A549 (cell line): ENCODE results near the gene RIPPLY1. TPM values are rescaled to one million over a fixed set of nuclear protein-coding genes. Genes with fewer than 3 reads are reported as not detected.

Experiments used
- ATAC-seq, 2 experiments: fragments of 200-7000 bp in 1 of 2; fragments of >200 bp in 1 of 2; cut with Nextera tagmentation in 1 of 2; cut with Tn5 transposase in 1 of 2; 3 replicates each; pipeline versions ENCODE4 v1.8.0 to v1.9.1; 2018 to 2020; ENCODE audit warnings: mild to moderate bottlenecking in 1 of 2, moderate library complexity in 1 of 2
- CTCF ChIA-PET: fragments of 300-600 bp; sonication (Branson Sonifier 250); formaldehyde crosslinking; extraction: SDS; loops from one replicate; lab custom pipeline; 2021; ENCODE audit warnings: antibody characterized with exemption, inconsistent platforms; lab: Yijun Ruan, JAX
- POLR2A ChIA-PET: fragments of 350-600 bp; formaldehyde crosslinking; extraction: SDS; loops from one replicate; lab custom pipeline; 2021; ENCODE audit warnings: antibody characterized with exemption, inconsistent platforms; lab: Yijun Ruan, JAX
- DNase-seq, 2 experiments: peaks; one replicate each; pipeline versions ENCODE4 v3.0.0 to v3.0.0-alpha.2; 2011 to 2016; ENCODE audit warnings: low read depth in 1 of 2, low spot score in 1 of 2
- FAIRE-seq: peaks from 2 replicates; lab custom pipeline; 2011; peaks lifted over from hg19 to GRCh38; lab: Jason Lieb, UNC
- H3K27ac ChIP-seq, 2 experiments: fragments of >200 bp; sonication (Bioruptor Twin); formaldehyde crosslinking; 3 replicates each; pipeline ENCODE4 v1.5.1; 2016 to 2017
- H3K4me1 ChIP-seq: fragments of >200 bp; sonication (Bioruptor Twin); formaldehyde crosslinking; 3 replicates; pipeline ENCODE4 v1.6.1; 2016
- H3K4me2 ChIP-seq: fragments of >200 bp; sonication (Bioruptor Twin); formaldehyde crosslinking; 3 replicates; pipeline ENCODE4 v1.6.1; 2016
- H3K4me3 ChIP-seq: fragments of >200 bp; sonication (Bioruptor Twin); formaldehyde crosslinking; 3 replicates; pipeline ENCODE4 v1.5.1; 2016
- H3K9me3 ChIP-seq: fragments of >200 bp; sonication (Bioruptor Twin); formaldehyde crosslinking; 3 replicates; pipeline ENCODE4 v1.6.1; 2016
- CEBPB ChIP-seq, 2 experiments: fragments of >200 bp in 1 of 2; sonication (Bioruptor Twin) in 1 of 2; formaldehyde crosslinking in 1 of 2; IDR thresholded peaks; 2 replicates each; pipeline ENCODE4 v1.6.1; 2012 to 2016
- EHMT2 ChIP-seq: fragments of 200-600 bp; sonication (generic); IDR thresholded peaks from 2 replicates; pipeline ENCODE4 v1.6.1; 2016; ENCODE audit warnings: antibody characterized with exemption, low read depth, mild to moderate bottlenecking, moderate library complexity
- EP300 ChIP-seq, 2 experiments: fragments of >200 bp; sonication (Bioruptor Twin); formaldehyde crosslinking; IDR thresholded peaks; 2 replicates in 1 of 2; 3 replicates in 1 of 2; pipeline ENCODE4 v1.6.1; 2016 to 2017
- FOSB ChIP-seq: fragments of 250-450 bp; sonication (Bioruptor Pico); IDR thresholded peaks from 2 replicates; pipeline ENCODE4 v1.5.0; 2020; ENCODE audit warnings: mild to moderate bottlenecking, moderate library complexity
- FOXS1 ChIP-seq: fragments of 250-450 bp; sonication (Bioruptor Pico); IDR thresholded peaks from 2 replicates; pipeline ENCODE4 v1.5.0; 2020; ENCODE audit warnings: mild to moderate bottlenecking, moderate library complexity
- GATA3 ChIP-seq: IDR thresholded peaks from 2 replicates; pipeline ENCODE4 v1.6.1; 2012; ENCODE audit warnings: borderline replicate concordance
- JUN ChIP-seq, 2 experiments: fragments of >200 bp; sonication (Bioruptor Twin); formaldehyde crosslinking; IDR thresholded peaks; 2 replicates in 1 of 2; 3 replicates in 1 of 2; pipeline ENCODE4 v1.6.1; 2016 to 2017
- JUNB ChIP-seq: fragments of >200 bp; sonication (Bioruptor Twin); formaldehyde crosslinking; IDR thresholded peaks from 2 replicates; pipeline ENCODE4 v1.6.1; 2016
- KDM5A ChIP-seq: fragments of 200-600 bp; sonication (generic); IDR thresholded peaks from 2 replicates; pipeline ENCODE4 v1.6.1; 2016; ENCODE audit warnings: antibody characterized with exemption, mild to moderate bottlenecking
- PHF8 ChIP-seq: fragments of 200-600 bp; sonication (generic); IDR thresholded peaks from 2 replicates; pipeline ENCODE4 v1.6.1; 2016; ENCODE audit warnings: low read depth, mild to moderate bottlenecking, antibody characterized with exemption, moderate library complexity, borderline replicate concordance
- RAD21 ChIP-seq, 2 experiments: fragments of >200 bp in 1 of 2; sonication (Bioruptor Twin) in 1 of 2; formaldehyde crosslinking in 1 of 2; IDR thresholded peaks in 1 of 2; conservative IDR thresholded peaks in 1 of 2; 2 replicates in 1 of 2; 3 replicates in 1 of 2; pipeline ENCODE4 v1.6.1; 2012 to 2018; ENCODE audit warnings: inconsistent platforms in 1 of 2
- SMC3 ChIP-seq: fragments of >200 bp; sonication (Bioruptor Twin); formaldehyde crosslinking; IDR thresholded peaks from 3 replicates; pipeline ENCODE4 v1.6.1; 2018; ENCODE audit warnings: inconsistent platforms
- TFCP2L1 ChIP-seq: fragments of 250-450 bp; sonication (Bioruptor Pico); IDR thresholded peaks from 2 replicates; pipeline ENCODE4 v1.5.0; 2021; ENCODE audit warnings: mild to moderate bottlenecking
- WGBS: methylation state at CpG from one replicate; pipeline ENCODE4 v1.1.6; 2017; ENCODE audit errors: missing lambda C conversion rate; 5-methylcytosine and 5-hydroxymethylcytosine counted together
- polyA plus RNA-seq, 4 experiments: library from polyadenylated mRNA; depleted of rRNA in 3 of 4; stranded (reverse); fragments of >200 nt; fragmentation: RNase III in 1 of 4; extraction: RNeasy Plus Mini Kit Qiagen cat#74134 plus additional on column Dnase treatment in 1 of 4; gene quantifications; 2 replicates in 3 of 4; 3 replicates in 1 of 4; pipeline ENCODE4 v1.2.3, GENCODE V29; 2011 to 2017
- TF ChIP-seq, protein P1 (sequence below): fragments of >200 bp; sonication (Bioruptor Twin); formaldehyde crosslinking; IDR thresholded peaks from 3 replicates; pipeline ENCODE4 v1.6.1; 2016
- TF ChIP-seq, protein P2 (sequence below): fragments of >200 bp; sonication (Bioruptor Twin); formaldehyde crosslinking; IDR thresholded peaks from 2 replicates; pipeline ENCODE4 v1.6.1; 2016
- TF ChIP-seq, protein P3 (sequence below): fragments of 150-350 bp; IDR thresholded peaks from 2 replicates; pipeline ENCODE4 v1.6.1; 2014; ENCODE audit warnings: low read depth, mild to moderate bottlenecking, low read length

RIPPLY1 gene
- polyA plus RNA-seq, 2 of the 4 experiments (the other 2 are of a cell fraction): 0.14 to 0.17 TPM

DNA sequence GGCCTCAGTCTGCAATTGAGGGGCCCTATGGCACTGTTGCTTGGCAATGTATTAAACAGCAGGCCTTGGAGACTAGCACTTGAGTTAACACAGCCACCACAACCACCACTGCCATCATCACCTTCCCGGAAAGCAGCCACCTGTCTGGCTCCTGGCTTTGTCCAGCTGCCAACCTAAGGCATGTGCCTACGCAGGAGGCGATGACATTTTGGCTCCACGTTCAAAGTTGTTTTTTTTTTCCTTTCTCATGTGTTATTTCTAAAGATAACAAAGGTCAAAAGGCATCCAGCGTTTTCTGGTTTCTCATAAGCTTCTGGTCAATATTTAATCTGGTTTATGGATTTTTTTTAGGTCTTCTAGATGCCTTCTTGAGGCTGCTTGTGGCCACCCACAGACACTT is 24.6 kb upstream of the RIPPLY1 start:
- WGBS: 17% methylated on average over 5 of the region's 5 CpGs
- Histone ChIP-seq H3K27ac (peak overlapping the region; percentile 92 to 99), H3K4me1 (peaks cover 67% of the 10 kb centered on the region), H3K4me2 (peak overlapping the region; percentile 50), H3K4me3 (no peak overlapping the region), H3K9me3 (no peaks in the 10 kb centered on the region; the same call in 2 of the 3 replicates)
- DNase-seq: peak; percentile 18 to 77
- ATAC-seq: peak; percentile 42 to 63; a peak in 5 of 6 replicates
- FAIRE-seq: peak; percentile 13
- CTCF ChIA-PET: interaction anchor here (1.2 to 1.6 kb wide), 2 partner anchors 23 to 29 kb away, joined by 3 to 4 read pairs; no protein-coding TSS in a partner anchor
- POLR2A ChIA-PET: no interaction called here
- TF ChIP-seq PHF8: no peak
- TF ChIP-seq EP300 (IDR thresholded peaks at IDR 0.05): peak; percentile 89 to 94; a peak in 4 of 5 replicates
- TF ChIP-seq FOXS1: no peak
- TF ChIP-seq CEBPB (IDR thresholded peaks at IDR 0.05): peak in 1 of 2 experiments; percentile 21; a peak in 1 of 4 replicates
- TF ChIP-seq JUN (IDR thresholded peaks at IDR 0.05): peak; percentile 77 to 82
- TF ChIP-seq EHMT2: no peak
- TF ChIP-seq, protein P1, sequence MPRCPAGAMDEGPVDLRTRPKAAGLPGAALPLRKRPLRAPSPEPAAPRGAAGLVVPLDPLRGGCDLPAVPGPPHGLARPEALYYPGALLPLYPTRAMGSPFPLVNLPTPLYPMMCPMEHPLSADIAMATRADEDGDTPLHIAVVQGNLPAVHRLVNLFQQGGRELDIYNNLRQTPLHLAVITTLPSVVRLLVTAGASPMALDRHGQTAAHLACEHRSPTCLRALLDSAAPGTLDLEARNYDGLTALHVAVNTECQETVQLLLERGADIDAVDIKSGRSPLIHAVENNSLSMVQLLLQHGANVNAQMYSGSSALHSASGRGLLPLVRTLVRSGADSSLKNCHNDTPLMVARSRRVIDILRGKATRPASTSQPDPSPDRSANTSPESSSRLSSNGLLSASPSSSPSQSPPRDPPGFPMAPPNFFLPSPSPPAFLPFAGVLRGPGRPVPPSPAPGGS: peak; percentile 44; the same call in 1 of the 3 replicates
- TF ChIP-seq TFCP2L1 (CRISPR knock-in tag): no peak
- TF ChIP-seq GATA3: peak; percentile 75
- no peak for TF ChIP-seq FOSB (CRISPR knock-in tag)
- TF ChIP-seq, protein P2, sequence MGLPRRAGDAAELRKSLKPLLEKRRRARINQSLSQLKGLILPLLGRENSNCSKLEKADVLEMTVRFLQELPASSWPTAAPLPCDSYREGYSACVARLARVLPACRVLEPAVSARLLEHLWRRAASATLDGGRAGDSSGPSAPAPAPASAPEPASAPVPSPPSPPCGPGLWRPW: no peak
- TF ChIP-seq SMC3: peak; percentile 22; the same call in 1 of the 3 replicates
- peak; percentile 70 for TF ChIP-seq JUNB
- peak in 1 of 2 experiments; percentile 23; a peak in 2 of 5 replicates for TF ChIP-seq RAD21 (conservative IDR thresholded peaks at IDR 0.05 in 1 of 2, IDR thresholded peaks at IDR 0.05 in 1 of 2)

DNA sequence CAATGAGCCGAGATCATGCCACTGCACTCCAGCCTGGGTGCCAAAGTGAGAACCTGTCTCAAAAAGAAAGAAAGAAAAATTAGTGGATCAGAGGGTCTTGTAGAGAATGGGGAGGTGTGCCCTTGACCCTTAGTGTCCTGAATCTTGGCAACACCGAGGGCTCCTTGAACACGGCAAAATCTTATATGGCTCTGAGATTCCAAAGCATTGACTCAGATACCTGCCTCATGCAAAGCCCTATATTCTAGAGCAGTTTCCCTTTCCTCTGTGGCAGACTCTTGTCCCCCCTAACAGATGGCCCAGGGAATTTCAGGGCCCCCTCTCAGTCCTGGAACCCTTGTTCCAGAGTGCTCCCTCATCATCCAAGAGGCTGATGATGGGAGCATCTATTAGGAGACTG is 23.9 kb upstream of the RIPPLY1 start:
- TF ChIP-seq, protein P3, sequence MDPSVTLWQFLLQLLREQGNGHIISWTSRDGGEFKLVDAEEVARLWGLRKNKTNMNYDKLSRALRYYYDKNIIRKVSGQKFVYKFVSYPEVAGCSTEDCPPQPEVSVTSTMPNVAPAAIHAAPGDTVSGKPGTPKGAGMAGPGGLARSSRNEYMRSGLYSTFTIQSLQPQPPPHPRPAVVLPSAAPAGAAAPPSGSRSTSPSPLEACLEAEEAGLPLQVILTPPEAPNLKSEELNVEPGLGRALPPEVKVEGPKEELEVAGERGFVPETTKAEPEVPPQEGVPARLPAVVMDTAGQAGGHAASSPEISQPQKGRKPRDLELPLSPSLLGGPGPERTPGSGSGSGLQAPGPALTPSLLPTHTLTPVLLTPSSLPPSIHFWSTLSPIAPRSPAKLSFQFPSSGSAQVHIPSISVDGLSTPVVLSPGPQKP: no peak
- no peak for TF ChIP-seq TFCP2L1 (CRISPR knock-in tag)
- no peak overlapping the region for H3K4me3 ChIP-seq
- DNase-seq (no peak), FAIRE-seq (no peak), ATAC-seq (peak in 1 of 2 experiments; percentile 32; a peak in 3 of 6 replicates)
- peak overlapping the region; percentile 43; the same call in 1 of the 3 replicates for H3K4me2 ChIP-seq
- ChIA-PET CTCF (interaction anchor here (2.2 kb wide), 1 partner anchor 29 kb away, joined by 15 read pairs; no protein-coding TSS in a partner anchor), POLR2A (no interaction called here)
- H3K27ac ChIP-seq: peak overlapping the region; percentile 92 to 99
- WGBS: 42% methylated on average over 3 of the region's 3 CpGs
- peaks cover 60% of the 10 kb centered on the region for H3K4me1 ChIP-seq
- H3K9me3 ChIP-seq: no peaks in the 10 kb centered on the region; the same call in 2 of the 3 replicates

DNA sequence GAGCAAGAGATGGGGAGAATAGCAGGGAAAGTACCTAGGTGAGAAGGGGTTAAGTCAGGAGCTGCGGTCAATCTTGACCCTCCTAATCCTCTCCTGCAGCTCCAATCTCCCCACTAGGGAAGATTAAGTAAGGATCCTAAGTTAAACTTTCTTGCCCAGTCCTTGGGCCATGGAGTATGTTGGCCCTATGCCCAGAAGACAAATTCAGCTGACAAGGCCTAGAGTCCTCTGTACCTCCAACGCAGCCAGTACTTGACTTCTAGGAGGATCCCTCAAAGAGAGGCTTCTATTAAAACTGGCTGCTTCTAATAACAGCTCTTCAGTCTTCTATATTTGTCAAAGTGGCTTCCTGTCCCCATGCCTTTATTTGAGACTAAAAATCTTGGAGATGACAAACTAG is 18.5 kb upstream of the RIPPLY1 start:
- WGBS: 87% methylated on average over 2 of the region's 2 CpGs
- no peak overlapping the region for H3K4me2 ChIP-seq
- peaks cover 58% of the 10 kb centered on the region for H3K4me1 ChIP-seq
- peak overlapping the region; percentile 92 for H3K27ac ChIP-seq
- DNase-seq (no peak), ATAC-seq (no peak), FAIRE-seq (no peak)
- TF ChIP-seq KDM5A: no peak
- TF ChIP-seq, protein P1: no peak
- POLR2A ChIA-PET: no interaction called here
- CTCF ChIA-PET: interaction anchor here (0.6 to 2.2 kb wide), 8 partner anchors 9 to 78 kb away, joined by 3 to 8 read pairs (median 4); no protein-coding TSS in a partner anchor
- H3K4me3 ChIP-seq: no peak overlapping the region
- H3K9me3 ChIP-seq: no peaks in the 10 kb centered on the region; the same call in 2 of the 3 replicates
